Cardiac muscle cell (in vitro differentiated cells and primary cell): ENCODE data around the gene CSNK2A2. TPM values are rescaled to one million over a fixed set of nuclear protein-coding genes. Genes with fewer than 3 reads are reported as not detected.
A peak's percentile ranks its signal among the peaks of the same experiment; 100 is the strongest.

Source experiments
- DNase-seq, 2 donors: peaks; one replicate each; pipeline versions ENCODE4 v3.0.0 to v3.0.0-alpha.2; 2010 to 2017; ENCODE audit warnings: low read depth in 1 of 2, low spot score in 1 of 2
- H3K27ac ChIP-seq: fragments of 200-600 bp; sonication (generic); 2 replicates; pipeline ENCODE4 v1.5.1; 2016
- H3K27me3 ChIP-seq: fragments of 200-600 bp; sonication (generic); 2 replicates; pipeline ENCODE4 v1.6.0; 2016; ENCODE audit warnings: control low read depth
- H3K36me3 ChIP-seq: fragments of 200-600 bp; sonication (generic); 2 replicates; pipeline ENCODE4 v1.5.1; 2016; ENCODE audit warnings: control low read depth
- H3K4me1 ChIP-seq: fragments of 200-600 bp; sonication (generic); 2 replicates; pipeline ENCODE4 v1.8.1; 2017; ENCODE audit warnings: low read depth, mild to moderate bottlenecking, mixed run types
- H3K4me3 ChIP-seq: fragments of 200-600 bp; sonication (generic); 2 replicates; pipeline ENCODE4 v1.5.1; 2016; ENCODE audit warnings: mild to moderate bottlenecking
- H3K9me3 ChIP-seq: fragments of 200-600 bp; sonication (generic); 2 replicates; pipeline ENCODE4 v1.5.1; 2017; ENCODE audit warnings: low read depth, mild to moderate bottlenecking, control low read depth
- CTCF ChIP-seq: IDR thresholded peaks from 2 replicates; pipeline ENCODE4 v1.5.1; 2012; ENCODE audit warnings: low read depth, mild to moderate bottlenecking, low read length
- polyA plus RNA-seq: library from polyadenylated mRNA; unstranded; fragments of >200 nt; fragmentation: Nextera tagmentation; extraction: Ambion mirVana; gene quantifications from 2 replicates; pipeline ENCODE4 v1.2.1, GENCODE V29; 2016
- total RNA-seq: library from RNA; depleted of rRNA; stranded (reverse); fragments of >200 nt; gene quantifications from 2 replicates; pipeline ENCODE4 v1.2.3, GENCODE V29; 2016

CSNK2A2 gene
- total and polyA plus RNA-seq, 2 experiments from 2014 or later = 26.7 to 44.3 TPM

GRCh38 chr16:58197314-58198012 is 443 bp downstream of the CSNK2A2 start:
- no peak for TF ChIP-seq CTCF
- no peaks in the 10 kb centered on the region for H3K9me3 ChIP-seq
- no peak overlapping the region for H3K27ac ChIP-seq
- H3K4me3 ChIP-seq = peak overlapping the region; percentile 83
- H3K27me3 ChIP-seq = no peaks in the 10 kb centered on the region
- DNase-seq = peak in 1 of 2 donors; percentile 40
- no peaks in the 10 kb centered on the region for H3K4me1 ChIP-seq
- peaks cover 37% of the 10 kb centered on the region for H3K36me3 ChIP-seq

GRCh38 chr16:58196898-58197313 is 1.0 kb downstream of the CSNK2A2 start:
- peak overlapping the region; percentile 83 for H3K4me3 ChIP-seq
- no peak overlapping the region for H3K27ac ChIP-seq
- peak in 1 of 2 donors; percentile 46 for DNase-seq
- peaks cover 40% of the 10 kb centered on the region for H3K36me3 ChIP-seq
- H3K9me3 ChIP-seq = no peaks in the 10 kb centered on the region
- H3K4me1 ChIP-seq = no peaks in the 10 kb centered on the region
- no peak for TF ChIP-seq CTCF
- no peaks in the 10 kb centered on the region for H3K27me3 ChIP-seq

- no peaks in the 10 kb centered on the region for H3K27me3 ChIP-seq
- no peaks in the 10 kb centered on the region for H3K4me1 ChIP-seq
- no peak overlapping the region for H3K27ac ChIP-seq
- H3K36me3 ChIP-seq = peaks cover 51% of the 10 kb centered on the region
- H3K4me3 ChIP-seq = no peak overlapping the region
- no peak for DNase-seq
- no peak for TF ChIP-seq CTCF
- no peaks in the 10 kb centered on the region for H3K9me3 ChIP-seq
These were observed 2.1 kb downstream of the CSNK2A2 start for GRCh38 chr16:58195771-58196170.

- no peak for DNase-seq
- Histone ChIP-seq H3K9me3 (no peaks in the 10 kb centered on the region), H3K4me3 (no peak overlapping the region), H3K27me3 (no peaks in the 10 kb centered on the region), H3K36me3 (peaks cover 55% of the 10 kb centered on the region), H3K4me1 (no peaks in the 10 kb centered on the region), H3K27ac (no peak overlapping the region)
- no peak for TF ChIP-seq CTCF
These were observed 2.6 kb downstream of the CSNK2A2 start for GRCh38 chr16:58195344-58195743.

GRCh38 chr16:58194790-58195189 is 3.1 kb downstream of the CSNK2A2 start:
- Histone ChIP-seq H3K27ac (no peak overlapping the region), H3K36me3 (peaks cover 61% of the 10 kb centered on the region), H3K4me1 (no peaks in the 10 kb centered on the region), H3K4me3 (no peak overlapping the region), H3K27me3 (no peaks in the 10 kb centered on the region), H3K9me3 (no peaks in the 10 kb centered on the region)
- no peak for TF ChIP-seq CTCF
- no peak for DNase-seq
